Kasumi-1 (cell line): ENCODE results near the gene KPNA6.
"Not testable (repeated sequence)": the region's sequence is repeated elsewhere in the genome, so short reads cannot be mapped to it uniquely, and the experiment has no call there.

Experiments used
- DNase-seq, 2 experiments: peaks; one replicate each; lab custom pipeline; 2025; lab: John Stamatoyannopoulos, UW

The KPNA6 gene

DNA sequence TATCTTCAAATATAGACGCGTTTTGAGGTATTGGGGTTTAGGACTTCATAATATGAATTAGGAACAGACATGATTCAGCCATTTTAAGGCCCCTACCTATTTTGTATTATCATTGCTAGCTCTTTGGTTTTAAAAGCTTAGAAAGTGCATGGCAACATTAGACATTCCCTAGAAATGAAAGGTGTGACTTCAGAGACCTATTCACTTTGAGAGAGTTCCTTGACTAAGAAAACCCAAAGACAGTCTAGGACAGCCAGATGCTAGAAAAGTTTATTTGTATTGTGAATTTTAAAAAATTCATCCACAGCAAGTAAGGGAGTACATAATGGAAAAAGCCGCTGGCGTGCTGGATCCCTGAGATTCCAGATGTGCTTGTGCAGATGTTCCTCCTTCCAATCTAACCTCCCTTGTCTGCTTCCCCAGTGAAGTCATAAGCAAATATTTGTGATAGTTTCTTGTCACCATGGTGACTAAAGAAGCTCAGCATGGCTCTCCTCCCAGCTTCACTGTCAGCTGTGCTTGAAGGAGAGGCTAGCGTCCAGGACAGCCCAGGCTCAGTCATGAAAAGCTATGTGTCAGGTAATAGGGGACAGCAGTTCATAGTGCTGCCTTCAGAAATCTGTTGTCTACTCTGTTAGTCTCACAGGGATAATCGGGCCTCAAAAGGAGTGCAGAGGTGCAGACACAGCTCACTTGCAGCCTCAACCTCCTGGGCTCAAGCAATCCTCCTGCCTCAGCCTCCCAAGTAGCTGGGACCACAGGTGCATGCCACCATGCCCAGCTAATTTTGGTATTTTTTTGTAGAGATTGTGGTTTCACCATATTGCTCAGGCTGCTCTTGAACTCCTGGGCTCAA, 34.8 kb downstream of the KPNA6 start:
- DNase-seq: no peak

DNA sequence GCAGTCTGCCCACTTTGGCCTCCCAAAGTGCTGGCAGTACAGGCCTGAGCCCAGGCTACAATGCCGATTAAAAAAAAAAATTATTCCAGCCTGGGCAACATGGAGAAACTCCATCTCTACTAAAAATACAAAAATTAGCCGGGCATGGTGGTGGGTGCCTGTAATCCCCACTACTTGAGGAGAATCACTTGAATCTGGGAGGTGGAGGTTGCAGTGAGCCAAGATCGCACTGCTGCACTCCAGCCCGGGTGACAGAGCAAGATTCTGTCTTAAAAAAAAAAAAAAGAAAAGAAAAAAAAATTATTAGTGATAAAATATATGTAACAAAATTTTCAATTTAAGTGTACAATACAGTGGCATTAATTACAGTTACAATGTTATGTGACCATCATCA, 35.4 kb downstream of the KPNA6 start:
- not testable (repeated sequence) for DNase-seq

DNA sequence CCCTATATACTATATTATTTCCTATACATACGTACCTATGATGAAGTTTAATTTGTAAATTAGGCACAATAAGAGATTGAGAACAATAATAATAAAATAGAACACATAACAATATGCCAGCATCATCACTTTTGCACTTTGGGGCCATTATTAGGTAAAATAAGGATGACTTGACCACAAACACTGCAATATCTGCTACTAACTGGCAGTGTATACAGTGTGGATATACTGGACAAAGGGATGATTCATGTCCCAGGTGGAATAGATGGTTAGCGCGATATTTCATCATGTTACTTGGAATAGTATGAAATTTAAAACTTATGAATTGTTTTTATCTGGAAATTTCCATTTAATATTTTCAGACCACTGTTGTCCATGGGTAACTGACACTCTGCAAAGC, 36.2 kb downstream of the KPNA6 start:
- DNase-seq: no peak

DNA sequence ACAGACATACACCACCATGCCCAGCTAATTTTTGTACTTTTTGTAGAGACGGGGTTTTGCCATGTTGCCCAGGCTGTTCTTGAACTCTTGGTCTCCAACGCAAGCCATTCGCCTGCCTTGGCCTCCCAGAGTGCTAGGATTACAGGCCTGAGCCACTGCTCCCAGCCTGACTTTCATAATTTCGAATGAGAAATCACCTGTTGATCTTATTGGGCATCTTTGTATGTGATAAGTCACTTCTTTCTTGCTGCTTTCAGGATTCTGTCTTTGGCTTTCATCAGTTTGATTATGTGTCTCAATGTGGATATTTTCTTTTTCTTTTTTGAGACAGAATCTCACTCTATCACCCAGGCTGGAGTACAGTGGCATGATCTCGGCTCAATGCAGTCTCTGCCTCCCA, 39.9 kb downstream of the KPNA6 start:
- not testable (repeated sequence) for DNase-seq

DNA sequence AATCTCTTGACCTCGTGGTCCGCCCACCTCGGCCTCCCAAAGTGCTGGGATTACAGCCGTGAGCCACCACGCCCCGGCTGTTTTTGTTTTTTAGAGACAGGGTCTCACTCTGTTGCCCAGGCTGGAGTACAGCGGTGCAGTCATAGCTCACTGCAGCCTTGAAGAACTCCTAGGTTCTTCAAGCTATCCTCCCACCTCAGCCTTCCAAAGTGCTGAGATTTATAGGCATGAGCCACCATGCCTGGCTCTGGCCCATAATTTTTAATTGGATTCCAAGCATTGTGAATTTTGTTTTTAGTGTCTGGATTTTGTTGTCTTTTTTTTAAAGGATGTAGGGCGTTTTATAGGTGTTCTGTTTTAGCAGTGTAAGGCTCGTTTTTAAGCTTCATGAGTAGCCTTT, 43.0 kb downstream of the KPNA6 start:
- no peak for DNase-seq

DNA sequence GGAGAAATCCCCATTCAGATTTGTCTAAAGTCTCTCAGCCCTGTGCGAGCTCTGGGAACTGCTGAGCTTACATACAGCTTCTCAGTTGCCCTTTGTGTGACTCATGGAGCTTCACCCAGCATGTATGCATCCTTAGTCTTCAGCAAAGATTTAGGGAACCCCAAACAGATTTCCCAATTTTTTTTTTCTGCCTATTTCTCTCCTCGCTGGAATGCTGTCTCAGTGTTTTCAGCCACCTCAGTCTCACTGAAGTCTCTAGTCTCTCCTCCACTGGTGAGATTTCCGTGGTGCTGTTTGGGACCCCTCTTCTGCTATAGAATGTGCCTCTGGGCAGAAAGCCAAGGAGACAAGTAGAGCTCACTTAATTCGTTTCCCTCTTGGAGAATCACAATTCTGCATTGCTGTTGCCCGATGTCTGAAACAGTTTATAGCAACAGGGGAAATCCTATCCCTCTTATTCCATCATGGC, 43.5 kb downstream of the KPNA6 start:
- no peak for DNase-seq

DNA sequence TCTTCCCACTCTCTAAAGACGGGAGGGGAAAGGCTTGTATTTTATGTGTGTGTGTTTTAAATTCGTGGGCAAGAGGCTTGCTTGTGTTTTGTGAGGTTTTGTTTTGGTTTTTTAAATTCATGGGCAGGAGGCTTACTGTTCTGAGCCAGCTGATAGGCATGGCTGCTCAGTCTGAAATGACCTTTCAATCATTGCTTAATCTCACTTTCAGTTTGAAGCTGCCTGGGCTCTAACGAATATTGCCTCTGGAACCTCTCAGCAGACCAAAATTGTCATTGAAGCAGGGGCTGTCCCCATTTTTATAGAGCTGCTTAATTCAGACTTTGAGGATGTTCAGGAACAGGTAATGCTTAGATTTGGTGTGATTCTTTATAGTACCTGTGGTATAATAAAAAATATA, 51.3 kb downstream of the KPNA6 start:
- DNase-seq: no peak

DNA sequence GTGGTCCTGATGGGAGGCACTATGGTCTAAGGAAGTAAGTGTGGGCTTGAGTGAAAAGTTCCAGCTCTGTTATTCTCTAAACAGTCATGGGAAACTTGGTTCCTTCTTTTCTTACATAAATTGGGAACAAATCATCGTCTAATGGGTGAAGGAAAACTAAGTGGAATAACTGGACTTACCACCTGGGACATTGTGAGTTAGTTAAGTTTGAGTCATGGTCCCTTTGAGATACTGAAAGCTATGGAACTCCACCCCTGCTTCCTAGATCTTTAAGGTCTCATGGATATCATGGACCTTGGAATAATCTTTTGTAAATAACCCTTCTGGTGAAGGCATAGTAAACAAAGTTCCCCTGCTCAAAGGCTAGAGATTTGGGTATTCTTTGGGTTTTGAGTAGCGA, 55.5 kb downstream of the KPNA6 start:
- DNase-seq: no peak

DNA sequence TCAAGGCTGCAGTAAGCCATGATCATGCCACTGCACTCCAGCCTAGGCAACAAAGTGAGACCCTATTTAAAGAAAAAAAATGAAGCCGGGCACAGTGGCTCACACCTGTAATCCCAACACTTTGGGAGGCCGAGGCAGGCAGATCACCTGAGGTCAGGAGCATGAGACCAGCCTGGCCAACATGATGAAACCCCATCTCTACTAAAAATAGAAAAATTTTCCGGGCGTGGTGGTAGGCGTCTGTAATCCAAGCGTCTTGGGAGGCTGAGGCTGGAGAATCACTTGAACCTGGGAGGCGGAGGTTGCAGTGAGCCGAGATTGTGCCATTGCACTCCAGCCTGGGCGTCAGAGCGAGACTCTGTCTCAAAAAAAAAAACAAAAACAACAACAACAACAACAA, 57.8 kb downstream of the KPNA6 start:
- DNase-seq: not testable (repeated sequence)

DNA sequence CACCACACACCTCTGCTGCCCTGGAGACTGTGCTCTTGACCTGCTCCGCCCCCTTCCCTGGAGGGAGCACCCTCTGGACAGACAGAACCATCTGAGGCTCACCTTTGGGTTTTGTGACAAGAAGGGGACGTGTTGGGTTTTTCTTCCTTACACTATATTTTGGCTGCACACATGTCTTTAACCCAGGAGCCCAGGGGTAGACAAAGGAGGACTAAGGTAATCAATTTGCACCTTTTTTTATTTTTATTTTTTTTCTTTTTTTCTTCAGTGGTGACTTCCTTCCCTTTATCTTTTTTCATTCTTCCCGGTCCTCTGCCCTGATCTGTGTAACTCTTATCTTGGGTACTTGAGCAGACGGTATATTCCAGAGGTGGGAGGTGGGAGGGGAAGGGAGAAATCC, 63.1 kb downstream of the KPNA6 start:
- no peak for DNase-seq

DNA sequence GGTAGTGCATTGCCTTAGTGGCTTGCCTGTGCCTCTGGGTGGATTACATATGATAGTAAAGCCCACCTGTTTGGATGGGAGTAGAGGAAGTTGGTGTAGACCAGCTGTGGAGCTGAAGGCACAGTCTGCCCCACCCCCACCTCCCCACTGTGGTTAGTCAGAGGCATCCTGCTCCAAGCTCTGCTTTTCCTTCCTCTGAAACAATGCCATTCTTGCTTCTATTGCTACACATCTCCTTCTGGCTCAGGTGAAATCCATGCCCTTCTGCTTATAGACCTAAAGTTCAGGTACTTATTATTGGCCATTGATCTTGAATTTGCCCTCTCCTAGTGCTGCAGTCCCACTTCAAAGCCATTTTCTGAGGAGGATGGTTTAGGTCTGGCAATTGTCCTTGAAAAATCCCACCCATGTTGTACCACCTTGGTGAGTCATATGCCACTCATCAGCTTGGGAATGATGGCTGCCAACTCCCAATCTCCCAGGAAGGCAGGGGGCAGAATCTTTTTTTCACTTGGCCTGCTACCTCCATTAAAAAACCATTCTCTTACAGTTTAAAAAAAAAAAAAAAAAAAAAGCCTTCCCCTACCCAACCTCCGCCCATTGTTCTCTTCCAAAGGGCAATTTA, 64.9 kb downstream of the KPNA6 start:
- peak; percentile 20 to 32 for DNase-seq

DNA sequence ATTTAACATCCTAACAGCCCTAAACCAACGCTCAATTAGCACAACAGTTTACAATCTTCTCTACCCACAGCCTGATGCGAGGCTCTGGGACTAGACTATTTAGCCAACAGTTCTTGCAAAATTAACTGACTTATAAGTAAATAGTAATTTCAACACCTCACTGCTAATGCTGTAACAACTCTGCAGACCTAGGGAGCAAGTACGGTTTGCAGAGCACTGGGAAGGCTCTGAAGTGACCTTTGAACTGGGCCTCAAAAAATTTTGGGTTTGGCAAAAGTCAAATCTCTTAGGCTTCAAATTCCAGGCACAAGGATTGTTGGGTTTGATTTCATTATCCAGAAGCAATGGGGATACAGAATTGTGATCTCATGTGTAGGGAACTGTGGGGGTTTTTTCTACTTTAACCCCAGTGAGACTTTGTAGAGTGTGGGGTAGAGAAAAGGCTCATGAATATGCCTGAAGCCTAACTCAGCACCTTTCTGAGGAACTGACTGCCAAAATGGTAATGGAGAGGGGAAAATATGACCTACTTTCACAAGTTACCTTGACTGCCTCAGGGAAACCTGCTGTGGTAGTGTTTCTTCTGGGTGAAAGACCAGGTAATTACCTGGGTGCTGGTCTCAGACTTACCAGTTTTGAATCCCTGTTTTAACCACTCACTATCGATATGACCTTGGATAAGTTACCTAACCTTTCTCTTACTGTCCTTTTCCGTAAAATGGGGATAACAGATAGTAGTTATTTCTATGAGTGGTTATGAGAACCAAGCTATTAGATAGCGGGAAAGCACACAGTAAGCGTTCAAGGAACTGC, 70.7 kb downstream of the KPNA6 start:
- DNase-seq: no peak

DNA sequence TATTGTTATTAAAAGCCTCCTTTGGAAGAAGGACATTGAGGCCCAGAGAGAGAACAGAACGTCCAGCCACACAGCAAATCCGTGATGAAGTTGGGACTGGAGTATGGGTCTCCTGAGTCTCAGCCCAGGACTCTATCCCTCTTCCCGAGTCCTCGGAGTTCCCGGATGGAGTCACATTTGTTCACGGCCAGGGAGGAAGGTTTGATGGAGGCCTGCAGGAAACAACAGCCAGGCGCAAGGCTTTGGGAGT, 71.3 kb downstream of the KPNA6 start:
- no peak for DNase-seq

DNA sequence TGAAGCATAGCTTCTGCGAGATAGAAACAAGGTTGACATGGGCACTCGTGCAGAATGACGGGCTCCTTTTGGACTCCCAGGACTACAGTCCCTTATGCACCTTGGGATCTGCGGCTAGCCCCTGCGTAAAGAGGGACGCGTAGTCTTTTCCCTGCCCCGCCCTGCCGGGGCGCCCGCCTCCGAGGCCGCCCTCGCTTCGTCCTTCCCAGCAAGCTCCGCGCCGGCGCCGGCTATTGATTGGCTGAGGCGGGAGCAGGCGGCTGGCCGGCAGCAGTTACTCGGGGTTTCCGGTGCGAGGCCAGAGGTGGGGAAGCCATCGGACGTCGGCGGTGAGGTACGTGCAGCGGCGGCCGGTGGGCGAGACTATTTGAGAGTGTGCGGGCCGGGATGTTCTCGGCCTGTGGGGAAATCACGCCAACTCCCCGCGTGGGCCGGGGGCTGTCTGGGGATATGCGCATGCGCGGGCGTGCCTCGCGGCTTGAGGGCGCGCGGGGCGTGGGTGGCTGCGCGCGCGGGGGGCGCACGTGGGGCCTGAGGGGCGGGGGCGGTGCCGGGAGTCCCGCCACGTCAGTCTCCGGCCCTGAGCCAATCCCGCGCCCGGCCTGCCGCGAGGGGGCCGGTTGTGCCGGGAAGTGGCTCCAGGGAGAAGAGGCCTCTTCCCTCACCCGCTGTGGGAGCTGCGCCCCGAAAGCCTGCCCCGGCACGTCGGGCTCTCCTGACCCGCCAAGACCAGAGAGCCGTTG, 71.8 kb downstream of the KPNA6 start, which contains the start of gene TXLNA:
TSS of gene TXLNA (plus strand) at position 233 of the 743 bp plus-strand sequence. CDS start 671 bp downstream, outside the sequence.
- peak; percentile 90 for DNase-seq

DNA sequence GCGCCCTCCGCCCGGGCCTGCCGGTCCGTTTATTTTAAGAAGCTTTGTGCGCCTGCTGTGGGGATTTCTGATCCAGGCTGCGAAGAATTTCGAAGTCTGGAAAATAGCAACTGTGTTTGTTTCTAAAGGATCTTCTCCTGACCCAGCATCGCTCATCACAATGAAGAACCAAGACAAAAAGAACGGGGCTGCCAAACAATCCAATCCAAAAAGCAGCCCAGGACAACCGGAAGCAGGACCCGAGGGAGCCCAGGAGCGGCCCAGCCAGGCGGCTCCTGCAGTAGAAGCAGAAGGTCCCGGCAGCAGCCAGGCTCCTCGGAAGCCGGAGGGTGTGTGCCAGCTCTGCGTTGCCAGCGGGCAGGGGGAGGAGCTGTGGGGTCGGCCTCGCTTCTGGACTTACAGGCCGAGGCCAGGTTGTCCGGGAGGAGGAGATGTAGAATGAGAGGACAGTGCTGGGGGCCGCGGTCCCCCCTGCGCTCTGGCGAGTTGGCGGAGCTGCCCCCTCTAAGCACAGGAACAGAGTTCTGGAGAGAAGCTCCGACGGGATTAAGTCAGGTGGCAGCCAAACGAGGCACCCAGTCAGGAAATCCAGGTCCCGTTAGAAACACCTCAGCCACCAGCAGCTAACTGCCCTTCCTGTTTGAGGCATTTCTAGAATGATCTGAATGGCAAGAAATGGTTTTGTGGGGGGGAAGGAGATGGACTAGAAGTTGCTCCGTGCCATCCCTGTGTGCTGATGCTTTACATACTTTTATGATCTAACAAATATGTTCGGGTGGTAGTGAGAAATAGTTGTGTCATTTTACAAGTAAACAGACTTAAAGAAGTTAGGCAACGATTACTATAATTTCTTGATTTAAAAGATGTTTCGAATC, 72.6 kb downstream of the KPNA6 start:
- no peak for DNase-seq

DNA sequence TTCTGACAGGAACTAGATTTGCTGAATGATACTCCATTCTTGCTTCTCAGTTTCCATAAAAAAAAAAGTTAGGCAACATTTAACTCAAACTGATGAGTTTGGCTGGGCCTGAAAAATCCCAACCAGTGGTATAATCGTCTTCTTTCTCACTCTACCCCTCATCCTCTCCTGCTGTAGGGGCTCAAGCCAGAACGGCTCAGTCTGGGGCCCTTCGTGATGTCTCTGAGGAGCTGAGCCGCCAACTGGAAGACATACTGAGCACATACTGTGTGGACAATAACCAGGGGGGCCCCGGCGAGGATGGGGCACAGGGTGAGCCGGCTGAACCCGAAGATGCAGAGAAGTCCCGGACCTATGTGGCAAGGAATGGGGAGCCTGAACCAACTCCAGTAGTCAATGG, 73.2 kb downstream of the KPNA6 start:
- DNase-seq: no peak

DNA sequence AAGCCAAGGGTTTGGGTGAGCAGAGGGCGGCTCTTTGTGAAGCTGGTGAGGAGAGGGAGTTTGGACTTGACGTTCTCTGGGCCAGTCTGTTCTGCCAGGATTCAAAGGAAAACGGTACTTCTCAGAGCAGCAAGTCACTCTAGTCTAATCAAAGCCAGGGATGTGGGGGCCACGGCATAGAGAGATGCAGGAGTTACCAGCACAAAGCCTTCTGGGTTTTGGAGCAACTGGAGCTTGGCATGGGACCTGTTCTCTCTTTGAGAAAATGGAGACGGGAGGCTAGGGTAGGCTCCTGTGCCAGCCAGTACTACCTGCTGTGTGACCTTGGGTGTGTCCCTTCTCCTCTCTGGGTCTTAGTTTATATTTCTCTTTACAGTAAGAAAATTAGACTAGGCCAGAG, 73.7 kb downstream of the KPNA6 start:
- no peak for DNase-seq

DNA sequence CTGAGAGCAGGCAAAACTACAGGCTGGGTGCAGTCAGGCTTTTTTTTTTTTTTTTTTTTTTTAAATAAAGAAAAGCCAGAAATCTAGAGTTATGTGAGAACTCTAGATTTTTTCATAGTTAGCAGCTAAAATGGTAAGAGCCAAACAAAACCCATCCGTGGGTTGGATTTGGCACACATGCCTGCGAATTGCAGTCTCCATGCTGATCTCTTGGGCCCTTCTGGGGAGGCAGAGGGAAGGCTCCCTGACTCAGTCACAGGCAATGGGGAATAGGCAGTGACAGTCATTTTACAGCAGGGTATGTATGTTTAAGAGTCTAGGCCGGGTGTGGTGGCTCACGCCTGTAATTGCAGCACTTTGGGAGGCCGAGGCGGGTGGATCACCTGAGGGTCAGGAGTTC, 74.2 kb downstream of the KPNA6 start:
- no peak for DNase-seq

DNA sequence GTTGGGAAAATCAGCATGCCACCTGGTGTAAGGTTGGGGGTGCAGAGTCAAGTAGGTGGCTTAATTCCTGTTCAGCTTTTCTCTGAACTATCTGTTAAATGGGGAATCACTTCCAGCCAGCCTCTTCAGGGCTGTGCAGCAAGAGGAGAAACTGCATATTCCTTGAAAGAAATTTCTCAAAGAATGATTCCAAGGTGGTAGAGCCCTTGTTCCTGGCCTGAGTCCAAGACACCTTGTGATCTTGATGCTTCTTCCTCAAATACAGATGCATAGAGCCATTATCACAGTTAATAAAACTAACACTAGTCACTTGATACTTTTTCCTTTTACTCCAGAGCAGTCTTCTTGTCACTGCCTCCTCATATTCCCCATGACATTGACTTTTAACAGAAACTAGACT, 76.8 kb downstream of the KPNA6 start:
- DNase-seq: no peak

DNA sequence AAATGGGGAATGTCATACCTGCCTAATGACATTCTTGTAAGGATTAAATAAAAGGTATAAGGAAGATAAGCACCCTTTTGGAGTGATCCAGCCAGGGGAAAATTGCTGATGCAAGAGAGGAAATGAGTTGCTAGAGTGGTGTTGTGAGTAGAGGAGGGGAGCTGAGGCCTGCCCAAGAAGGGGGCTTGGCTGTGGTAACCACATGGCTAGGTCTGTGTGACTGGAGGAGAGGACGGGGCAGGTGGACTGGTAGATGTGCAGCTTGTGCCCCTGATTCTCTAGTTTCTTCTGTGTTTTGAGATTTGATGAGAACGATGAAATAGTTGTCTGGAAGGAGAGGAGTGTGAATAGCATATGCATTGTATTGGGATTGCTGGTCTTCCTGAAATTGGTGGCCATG, 78.2 kb downstream of the KPNA6 start:
- no peak for DNase-seq

DNA sequence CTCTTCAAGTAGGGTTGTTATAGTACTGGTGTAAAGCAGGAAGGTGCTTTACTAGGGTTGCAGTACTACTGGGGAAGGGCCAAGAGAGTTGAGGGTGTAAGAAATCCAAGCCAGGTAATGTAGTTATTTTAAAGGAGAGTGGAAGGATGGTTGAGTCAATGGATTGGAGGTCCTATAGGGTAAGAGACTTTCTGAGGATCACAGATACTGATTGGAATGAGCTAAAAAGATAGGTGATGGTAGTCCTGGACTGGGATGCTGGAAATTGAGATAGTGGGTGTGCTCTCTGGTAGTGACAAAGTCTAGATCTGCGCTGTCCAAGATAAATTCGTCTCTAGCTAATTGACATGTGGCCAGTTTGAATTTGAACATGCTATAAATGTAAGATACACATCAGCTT, 78.6 kb downstream of the KPNA6 start:
- no peak for DNase-seq
